Mesenchymal stem cell (in vitro differentiated cells and primary cell): ENCODE data around the gene TRMT11.

Experiments used
- DNase-seq: peaks from one replicate; pipeline ENCODE4 v3.0.0-alpha.2; 2013
- H2AFZ ChIP-seq: one replicate; pipeline ENCODE4 v1.6.1; 2013; ENCODE audit warnings: low read depth, mild to moderate bottlenecking, control low read depth, inconsistent platforms, low read length, moderate library complexity
- H2AK5ac ChIP-seq: 2 replicates; pipeline ENCODE4 v1.6.1; 2013; ENCODE audit warnings: low read length, moderate library complexity, mild to moderate bottlenecking, inconsistent platforms; ENCODE audit not compliant: severe bottlenecking
- H2BK120ac ChIP-seq: one replicate; pipeline ENCODE4 v1.6.1; 2013; ENCODE audit warnings: low read depth, mild to moderate bottlenecking, inconsistent platforms, low read length, moderate library complexity
- H2BK12ac ChIP-seq, 2 experiments: one replicate each; pipeline ENCODE4 v1.6.1; 2013; ENCODE audit warnings: inconsistent platforms in 2 of 2, low read length in 2 of 2, mild to moderate bottlenecking in 2 of 2, moderate library complexity in 2 of 2, control low read depth in 1 of 2
- H2BK15ac ChIP-seq: one replicate; pipeline ENCODE4 v1.6.1; 2013; ENCODE audit warnings: mild to moderate bottlenecking, low read depth, inconsistent platforms; ENCODE audit not compliant: poor library complexity, severe bottlenecking
- H2BK5ac ChIP-seq: 2 replicates; pipeline ENCODE4 v1.6.1; 2013; ENCODE audit warnings: low read depth, mild to moderate bottlenecking, low read length, control low read depth, inconsistent platforms; ENCODE audit not compliant: poor library complexity, severe bottlenecking
- H3K14ac ChIP-seq, 2 experiments: one replicate each; pipeline ENCODE4 v1.6.1; 2013; ENCODE audit warnings: inconsistent platforms in 2 of 2, low read length in 2 of 2, control low read depth in 1 of 2, mild to moderate bottlenecking in 1 of 2, moderate library complexity in 1 of 2
- H3K18ac ChIP-seq, 2 experiments: one replicate each; pipeline ENCODE4 v1.6.1; 2013; ENCODE audit warnings: inconsistent platforms in 2 of 2, low read length in 2 of 2, control low read depth in 1 of 2, low read depth in 1 of 2, mild to moderate bottlenecking in 1 of 2
- H3K23ac ChIP-seq, 2 experiments: one replicate each; pipeline ENCODE4 v1.6.1; 2013; ENCODE audit warnings: inconsistent platforms in 2 of 2, low read length in 2 of 2, mild to moderate bottlenecking in 2 of 2, moderate library complexity in 2 of 2, control low read depth in 1 of 2
- H3K27ac ChIP-seq: 2 replicates; pipeline ENCODE4 v1.5.1; 2013; ENCODE audit warnings: mild to moderate bottlenecking, moderate library complexity, low read length, control low read depth, inconsistent platforms; ENCODE audit not compliant: poor library complexity, severe bottlenecking
- H3K27me3 ChIP-seq, 2 experiments: 2 replicates each; pipeline versions ENCODE4 v1.6.1 to v1.7.0; 2013; ENCODE audit warnings: low read length in 2 of 2, mild to moderate bottlenecking in 2 of 2, moderate library complexity in 2 of 2, control low read depth in 1 of 2, inconsistent platforms in 1 of 2; ENCODE audit not compliant: control insufficient read depth in 1 of 2, insufficient read depth in 1 of 2
- H3K36me3 ChIP-seq, 2 experiments: 2 replicates each; pipeline versions ENCODE4 v1.6.1 to v1.7.0; 2013; ENCODE audit warnings: low read length in 2 of 2, control low read depth in 1 of 2, inconsistent platforms in 1 of 2, low read depth in 1 of 2, mild to moderate bottlenecking in 1 of 2; ENCODE audit not compliant: insufficient read depth in 2 of 2, control insufficient read depth in 1 of 2
- H3K4ac ChIP-seq, 2 experiments: one replicate each; pipeline ENCODE4 v1.6.1; 2013; ENCODE audit warnings: inconsistent platforms in 2 of 2, low read length in 2 of 2, mild to moderate bottlenecking in 2 of 2, moderate library complexity in 2 of 2, control low read depth in 1 of 2, low read depth in 1 of 2
- H3K4me1 ChIP-seq: 2 replicates; pipeline ENCODE4 v1.6.1; 2013; ENCODE audit warnings: low read depth, low read length, control low read depth; ENCODE audit not compliant: control insufficient read depth, insufficient read depth
- H3K4me2 ChIP-seq: 2 replicates; pipeline ENCODE4 v1.6.1; 2013; ENCODE audit warnings: low read length, mild to moderate bottlenecking, inconsistent platforms; ENCODE audit not compliant: poor library complexity, severe bottlenecking
- H3K4me3 ChIP-seq, 2 experiments: 2 replicates each; pipeline versions ENCODE4 v1.5.1 to v1.7.0; 2013; ENCODE audit warnings: low read length in 2 of 2, mild to moderate bottlenecking in 2 of 2, control low read depth in 1 of 2, low read depth in 1 of 2; ENCODE audit not compliant: insufficient read depth in 1 of 2
- H3K79me1 ChIP-seq: replicated peaks from 2 replicates; pipeline ENCODE4 v1.6.1; 2013; ENCODE audit warnings: mild to moderate bottlenecking, control low read depth, low read length, inconsistent platforms; ENCODE audit not compliant: poor library complexity, severe bottlenecking
- H3K9ac ChIP-seq: 2 replicates; pipeline ENCODE4 v1.7.0; 2013; ENCODE audit warnings: mild to moderate bottlenecking, low read length, moderate library complexity
- H3K9me3 ChIP-seq: 2 replicates; pipeline ENCODE4 v1.7.0; 2013; ENCODE audit warnings: mild to moderate bottlenecking, low read length; ENCODE audit not compliant: control insufficient read depth
- H4K8ac ChIP-seq: one replicate; pipeline ENCODE4 v1.6.1; 2013; ENCODE audit warnings: inconsistent platforms, mild to moderate bottlenecking, low read length, moderate library complexity
- H4K91ac ChIP-seq: one replicate; pipeline ENCODE4 v1.6.1; 2013; ENCODE audit warnings: mild to moderate bottlenecking, low read length, inconsistent platforms
- WGBS: methylation state at CpG from one replicate; pipeline ENCODE4 v1.1.7; 2013; ENCODE audit warnings: mixed read lengths; 5-methylcytosine and 5-hydroxymethylcytosine counted together

The TRMT11 gene

DNA sequence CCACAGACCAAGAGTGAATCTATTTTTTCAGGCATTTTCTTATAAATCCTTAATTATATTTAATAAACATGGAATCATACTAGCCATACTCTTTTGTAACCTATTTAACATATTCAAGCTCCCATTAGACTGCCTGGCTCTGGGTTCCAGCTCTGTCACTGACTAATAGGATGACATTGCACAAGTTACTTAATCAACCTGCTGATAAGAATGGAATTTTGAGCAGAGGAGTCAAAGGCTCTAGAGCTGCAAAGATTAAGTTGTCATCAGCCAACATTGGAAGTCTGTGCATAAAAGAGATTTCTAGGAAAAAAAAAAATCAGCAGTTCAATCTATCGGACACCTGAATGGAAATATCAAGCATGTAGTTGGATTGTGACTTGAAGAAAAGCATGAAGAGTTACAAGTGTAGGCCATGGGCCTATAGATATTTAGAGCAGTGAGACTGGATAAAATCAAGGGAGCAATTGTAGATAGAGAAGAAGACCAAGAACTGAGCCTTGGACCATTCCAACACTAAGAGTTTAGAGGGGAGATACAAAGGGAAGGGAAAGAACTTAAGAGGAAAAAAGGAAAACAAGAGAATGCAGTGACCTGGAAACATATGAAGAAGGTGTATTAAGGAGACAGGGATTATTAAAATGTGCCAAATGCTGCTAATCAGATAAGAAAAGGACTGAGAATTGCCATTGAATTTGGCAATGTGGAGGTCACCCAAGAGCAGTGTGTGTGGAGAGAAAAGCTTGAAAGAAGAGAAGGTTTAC is 40.8 kb upstream of the TRMT11 start:
- peak overlapping the region in 1 of 2 experiments; percentile 25 for H3K4me3 ChIP-seq
- 70% methylated on average over 1 of the region's 1 CpG for WGBS

DNA sequence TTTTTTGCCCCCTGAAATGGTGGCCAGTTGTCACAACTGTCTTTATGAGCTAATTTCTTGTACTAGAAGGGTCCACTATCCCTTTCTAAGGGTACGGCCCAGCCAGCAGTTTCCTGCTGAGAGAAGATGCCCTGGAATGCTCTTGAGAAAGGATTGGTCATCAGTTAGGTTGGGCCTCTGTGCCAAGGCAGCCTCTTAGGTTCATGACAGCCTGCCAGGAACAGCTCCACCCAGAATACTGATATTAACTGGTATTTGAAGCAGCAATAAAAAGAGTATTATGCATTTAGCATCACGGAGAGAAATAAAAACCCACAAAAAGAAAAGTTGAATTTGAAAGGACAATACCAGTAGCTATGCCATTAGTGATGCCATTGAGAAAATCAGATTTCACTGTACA is 38.7 kb upstream of the TRMT11 start:
- Histone ChIP-seq H2AK5ac (no peak overlapping the region), H3K36me3 (no peaks in the 10 kb centered on the region), H3K27ac (no peak overlapping the region), H3K4me3 (no peak overlapping the region), H2BK5ac (no peak overlapping the region), H3K14ac (peak overlapping the region in 1 of 2 experiments; percentile 66), H3K4ac (peak overlapping the region in 1 of 2 experiments; percentile 71), H2BK12ac (peak overlapping the region; percentile 93 to 94), H2BK120ac (no peak overlapping the region), H4K8ac (no peak overlapping the region), H3K18ac (peak overlapping the region in 1 of 2 experiments; percentile 86), H3K9ac (no peak overlapping the region), H3K23ac (no peak overlapping the region), H2BK15ac (no peak overlapping the region), H3K4me2 (no peak overlapping the region), H2AFZ (no peak overlapping the region), H3K9me3 (no peaks in the 10 kb centered on the region), H3K4me1 (peaks cover 1% of the 10 kb centered on the region), H3K27me3 (no peaks in the 10 kb centered on the region), H3K79me1 (no peaks in the 10 kb centered on the region), H4K91ac (no peak overlapping the region)
- DNase-seq = peak; percentile 32
- WGBS = 78% methylated on average over 1 of the region's 2 CpGs

More for the DNA sequence above, 40.8 kb upstream of the TRMT11 start:
- Histone ChIP-seq H3K18ac (peak overlapping the region; percentile 19 to 73), H4K8ac (no peak overlapping the region), H4K91ac (no peak overlapping the region), H2BK120ac (no peak overlapping the region), H3K23ac (no peak overlapping the region), H2BK15ac (no peak overlapping the region), H2AFZ (no peak overlapping the region), H3K27ac (peak overlapping the region; percentile 59), H3K4ac (peak overlapping the region in 1 of 2 experiments; percentile 43), H3K14ac (no peak overlapping the region), H3K27me3 (no peaks in the 10 kb centered on the region), H3K4me2 (no peak overlapping the region), H2BK12ac (no peak overlapping the region), H3K9me3 (no peaks in the 10 kb centered on the region), H3K4me1 (peaks cover 1% of the 10 kb centered on the region), H3K9ac (peak overlapping the region; percentile 66), H2BK5ac (no peak overlapping the region), H3K36me3 (no peaks in the 10 kb centered on the region), H3K79me1 (no peaks in the 10 kb centered on the region), H2AK5ac (no peak overlapping the region)
- DNase-seq = peak; percentile 69

DNA sequence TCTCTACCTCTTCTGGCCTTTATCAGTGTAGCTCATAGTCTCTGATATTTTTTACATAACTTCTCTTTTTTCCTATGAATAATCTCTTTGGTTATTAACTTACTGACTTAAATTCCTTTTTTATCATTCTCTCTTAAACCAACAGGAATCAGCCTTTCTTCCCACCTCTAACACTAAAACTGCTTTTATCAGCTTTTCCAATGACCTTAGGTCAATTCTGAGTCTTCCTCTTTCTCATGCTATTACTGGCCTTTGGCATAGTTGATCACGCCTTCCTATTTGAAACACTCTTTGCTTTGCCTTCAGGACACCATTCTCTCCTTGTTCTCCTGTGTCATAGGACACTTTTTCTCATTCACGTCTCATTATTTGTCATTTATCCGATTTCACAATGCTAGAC is 37.9 kb upstream of the TRMT11 start:
- no peak overlapping the region for H3K14ac ChIP-seq
- H4K8ac ChIP-seq = no peak overlapping the region
- H3K4me2 ChIP-seq = no peak overlapping the region
- H3K27me3 ChIP-seq = no peaks in the 10 kb centered on the region
- no peak for DNase-seq
- peak overlapping the region in 1 of 2 experiments; percentile 58 for H3K18ac ChIP-seq
- no peak overlapping the region for H3K4ac ChIP-seq
- H3K4me3 ChIP-seq = no peak overlapping the region
- H2BK5ac ChIP-seq = no peak overlapping the region
- WGBS = 96% methylated on average over 3 of the region's 3 CpGs
- H4K91ac ChIP-seq = no peak overlapping the region
- H3K23ac ChIP-seq = no peak overlapping the region
- H3K9me3 ChIP-seq = no peaks in the 10 kb centered on the region
- no peak overlapping the region for H3K9ac ChIP-seq
- H2AFZ ChIP-seq = no peak overlapping the region
- H3K27ac ChIP-seq = no peak overlapping the region
- H3K79me1 ChIP-seq = no peaks in the 10 kb centered on the region
- no peak overlapping the region for H2BK120ac ChIP-seq
- no peaks in the 10 kb centered on the region for H3K36me3 ChIP-seq
- H2BK15ac ChIP-seq = no peak overlapping the region
- no peak overlapping the region for H2AK5ac ChIP-seq
- H2BK12ac ChIP-seq = no peak overlapping the region
- peaks cover 7% of the 10 kb centered on the region for H3K4me1 ChIP-seq

DNA sequence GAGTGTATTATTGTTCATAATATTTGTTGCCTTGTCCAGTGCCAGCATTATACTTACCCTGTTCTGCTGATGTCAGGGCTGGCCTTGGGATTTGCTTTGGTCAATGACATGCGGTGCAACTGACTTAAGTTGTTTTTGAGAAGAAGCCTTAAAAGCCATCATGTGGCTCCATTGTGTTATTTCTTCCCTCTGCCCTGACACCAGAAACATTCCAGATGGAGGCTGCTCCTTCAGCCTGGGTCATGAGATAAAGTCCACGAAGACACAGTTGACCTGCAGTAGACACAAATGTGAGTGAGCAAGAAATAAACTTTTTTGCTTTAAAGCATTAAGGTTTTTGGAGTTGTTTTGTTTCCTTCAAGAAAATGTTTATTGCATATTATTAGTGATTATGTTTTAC is 37.3 kb upstream of the TRMT11 start:
- Histone ChIP-seq H2BK15ac (no peak overlapping the region), H3K36me3 (no peaks in the 10 kb centered on the region), H3K4ac (no peak overlapping the region), H4K8ac (no peak overlapping the region), H3K4me2 (no peak overlapping the region), H3K79me1 (no peaks in the 10 kb centered on the region), H3K27ac (no peak overlapping the region), H3K18ac (peak overlapping the region; percentile 11 to 54), H4K91ac (no peak overlapping the region), H2AFZ (no peak overlapping the region), H3K27me3 (peaks cover 0 to 3% of the 10 kb centered on the region in 2 experiments), H2BK12ac (peak overlapping the region in 1 of 2 experiments; percentile 83), H3K14ac (no peak overlapping the region), H3K23ac (no peak overlapping the region), H2AK5ac (no peak overlapping the region), H3K9me3 (no peaks in the 10 kb centered on the region), H2BK120ac (no peak overlapping the region), H3K4me3 (no peak overlapping the region), H2BK5ac (no peak overlapping the region), H3K4me1 (peaks cover 9% of the 10 kb centered on the region), H3K9ac (no peak overlapping the region)
- WGBS = 75% methylated on average over 2 of the region's 2 CpGs
- no peak for DNase-seq
